AG09309 (cell line): ENCODE data around the gene CDKN2AIP.

Experiments
- DNase-seq: peaks from one replicate; pipeline ENCODE4 v3.0.0-alpha.2; 2010; ENCODE audit warnings: low read depth
- H3K4me3 ChIP-seq: 2 replicates; pipeline ENCODE4 v1.5.1; 2011; ENCODE audit warnings: mild to moderate bottlenecking, low read depth, low read length, moderate library complexity; ENCODE audit not compliant: control insufficient read depth
- CTCF ChIP-seq: IDR thresholded peaks from 2 replicates; pipeline ENCODE4 v1.5.1; 2011; ENCODE audit warnings: mild to moderate bottlenecking, low read depth, low read length, inconsistent platforms; ENCODE audit not compliant: insufficient read depth, control insufficient read depth; ENCODE audit errors: missing control alignments

Gene CDKN2AIP

GRCh38 chr4:183444214-183445096 is at the start of gene CDKN2AIP:
Gene CDKN2AIP, plus strand, starts transcription at chr4:183444636. Its CDS starts 162 bp downstream, at chr4:183444798.
- peak; percentile 62 for DNase-seq
- peak within 1 kb of the TSS; percentile 88 for H3K4me3 ChIP-seq
- no peak for TF ChIP-seq CTCF

GRCh38 chr4:183395395-183395794 is 49.0 kb upstream of the CDKN2AIP start:
- no peak overlapping the region for H3K4me3 ChIP-seq
- DNase-seq: no peak
- no peak for TF ChIP-seq CTCF

- H3K4me3 ChIP-seq: no peak overlapping the region
- no peak for TF ChIP-seq CTCF
- DNase-seq: no peak
Measured at GRCh38 chr4:183396227-183396637, 48.2 kb upstream of the CDKN2AIP start.

GRCh38 chr4:183397741-183398297 is 46.6 kb upstream of the CDKN2AIP start:
- H3K4me3 ChIP-seq: no peak overlapping the region
- DNase-seq: no peak
- TF ChIP-seq CTCF: no peak

- H3K4me3 ChIP-seq: peak overlapping the region; percentile 41
- no peak for DNase-seq
- peak; percentile 70 for TF ChIP-seq CTCF
Measured at GRCh38 chr4:183398298-183399125, 45.9 kb upstream of the CDKN2AIP start.

- no peak for DNase-seq
- no peak for TF ChIP-seq CTCF
- no peak overlapping the region; the same call in 1 of the 2 replicates for H3K4me3 ChIP-seq
Measured at GRCh38 chr4:183399126-183399522, 45.3 kb upstream of the CDKN2AIP start.
